HS-5 (cell line): Measurements from ENCODE around the gene FKBP9.
"Not testable (repeated sequence)": the region's sequence is repeated elsewhere in the genome, so short reads cannot be mapped to it uniquely, and the experiment has no call there.

Experiments used
- DNase-seq: peaks from one replicate; pipeline ENCODE4 v3.0.0-alpha.2; 2012; ENCODE audit warnings: low read depth

FKBP9 gene

GRCh38 chr7:32952876-32953275, 4.4 kb upstream of the FKBP9 start:
- DNase-seq = no peak

GRCh38 chr7:32958046-32959025, 1.1 kb downstream of the FKBP9 start:
- peak; percentile 41 for DNase-seq

GRCh38 chr7:32963880-32964301, 6.7 kb downstream of the FKBP9 start:
- not testable (repeated sequence) for DNase-seq

GRCh38 chr7:32964461-32965159, 7.4 kb downstream of the FKBP9 start:
- DNase-seq = not testable (repeated sequence)

GRCh38 chr7:32966489-32967267, 9.4 kb downstream of the FKBP9 start:
- not testable (repeated sequence) for DNase-seq

GRCh38 chr7:32967268-32967582, 10.0 kb downstream of the FKBP9 start:
- DNase-seq = not testable (repeated sequence)

GRCh38 chr7:32971967-32972366, 14.7 kb downstream of the FKBP9 start:
- not testable (repeated sequence) for DNase-seq

GRCh38 chr7:32977159-32977558, 19.9 kb downstream of the FKBP9 start:
- not testable (repeated sequence) for DNase-seq

GRCh38 chr7:32979246-32979645, 22.0 kb downstream of the FKBP9 start:
- DNase-seq = not testable (repeated sequence)

GRCh38 chr7:32979902-32980301, 22.7 kb downstream of the FKBP9 start:
- DNase-seq = not testable (repeated sequence)

GRCh38 chr7:32988148-32988547, 30.9 kb downstream of the FKBP9 start:
- DNase-seq = not testable (repeated sequence)

- DNase-seq = peak; percentile 19
These were observed 33.9 kb downstream of the FKBP9 start for GRCh38 chr7:32991068-32991585.

- not testable (repeated sequence) for DNase-seq
These were observed 34.9 kb downstream of the FKBP9 start for GRCh38 chr7:32991975-32992700.

- not testable (repeated sequence) for DNase-seq
These were observed 35.5 kb downstream of the FKBP9 start for GRCh38 chr7:32992750-32993149.

GRCh38 chr7:32997956-32998355, 40.7 kb downstream of the FKBP9 start:
- not testable (repeated sequence) for DNase-seq

- DNase-seq = not testable (repeated sequence)
These were observed 41.3 kb downstream of the FKBP9 start for GRCh38 chr7:32998361-32999171.

- not testable (repeated sequence) for DNase-seq
These were observed 42.1 kb downstream of the FKBP9 start for GRCh38 chr7:32999380-32999779.

- not testable (repeated sequence) for DNase-seq
These were observed 45.9 kb downstream of the FKBP9 start for GRCh38 chr7:33003111-33003510.

- DNase-seq = not testable (repeated sequence)
These were observed 46.9 kb downstream of the FKBP9 start for GRCh38 chr7:33004104-33004616.

GRCh38 chr7:33005193-33005592, 48.0 kb downstream of the FKBP9 start:
- DNase-seq = not testable (repeated sequence)
